WTC11 (cell line): ENCODE results near the gene TAF6. TPM values are rescaled to one million over a fixed set of nuclear protein-coding genes. Genes with fewer than 3 reads are reported as not detected.

Source experiments
- ATAC-seq: fragments of 200-7000 bp; cut with Tn5 transposase; 2 replicates; pipeline ENCODE4 v1.10.0; 2021; ENCODE audit warnings: mild to moderate bottlenecking, moderate library complexity
- CTCF ChIA-PET: fragments of 300-600 bp; sonication (Branson Sonifier 250); formaldehyde crosslinking; loops from one replicate; lab custom pipeline; 2021; ENCODE audit warnings: antibody characterized with exemption; lab: Charles Lee
- POLR2A ChIA-PET: fragments of 350-600 bp; sonication (Branson Sonifier 250); formaldehyde crosslinking; loops from one replicate; lab custom pipeline; 2021; ENCODE audit warnings: antibody characterized with exemption; lab: Charles Lee
- DNase-seq: peaks from one replicate; pipeline ENCODE4 v3.0.0; 2021; ENCODE audit warnings: low spot score
- H3K27ac Mint-ChIP-seq: 2 replicates; pipeline ENCODE4 v1.8.0; 2021; ENCODE audit warnings: mixed read lengths
- H3K27me3 Mint-ChIP-seq: 2 replicates; pipeline ENCODE4 v1.8.0; 2021; ENCODE audit warnings: low read depth, mild to moderate bottlenecking, moderate library complexity, mixed read lengths
- H3K36me3 Mint-ChIP-seq: 2 replicates; pipeline ENCODE4 v1.8.0; 2021; ENCODE audit warnings: mixed read lengths
- H3K4me1 Mint-ChIP-seq: 2 replicates; pipeline ENCODE4 v1.8.0; 2022; ENCODE audit warnings: mixed read lengths
- H3K4me3 Mint-ChIP-seq: 2 replicates; pipeline ENCODE4 v1.8.0; 2021; ENCODE audit warnings: mild to moderate bottlenecking, moderate library complexity, mixed read lengths
- H3K9me3 Mint-ChIP-seq: 2 replicates; pipeline ENCODE4 v1.8.0; 2021; ENCODE audit warnings: mixed read lengths
- CDX4 ChIP-seq: fragments of 250-450 bp; sonication (Bioruptor Pico); IDR thresholded peaks from 2 replicates; pipeline ENCODE4 v1.9.0; 2021; ENCODE audit warnings: moderate library complexity, mild to moderate bottlenecking, inconsistent platforms, borderline replicate concordance
- E2F1 ChIP-seq: sonication (generic); formaldehyde crosslinking; IDR thresholded peaks from 2 replicates; pipeline ENCODE4 v1.8.0; 2022; ENCODE audit warnings: mild to moderate bottlenecking, missing genetic modification reagents
- E2F4 ChIP-seq: sonication (generic); formaldehyde crosslinking; IDR thresholded peaks from 2 replicates; pipeline ENCODE4 v1.8.1; 2022; ENCODE audit warnings: low read depth, mild to moderate bottlenecking, moderate library complexity, missing genetic modification reagents, borderline replicate concordance
- E2F5 ChIP-seq: sonication (generic); formaldehyde crosslinking; IDR thresholded peaks from 2 replicates; pipeline ENCODE4 v1.8.1; 2022; ENCODE audit warnings: mild to moderate bottlenecking, moderate library complexity, missing genetic modification reagents
- ERG ChIP-seq: fragments of 250-450 bp; sonication (Bioruptor Pico); IDR thresholded peaks from 2 replicates; pipeline ENCODE4 v1.8.0; 2021; ENCODE audit warnings: mild to moderate bottlenecking
- ETV6 ChIP-seq: sonication (generic); formaldehyde crosslinking; IDR thresholded peaks from 2 replicates; pipeline ENCODE4 v1.8.1; 2022; ENCODE audit warnings: mild to moderate bottlenecking, missing genetic modification reagents
- GRHL2 ChIP-seq: fragments of 250-450 bp; sonication (Bioruptor Pico); IDR thresholded peaks from 2 replicates; pipeline ENCODE4 v1.8.0; 2022; ENCODE audit warnings: mild to moderate bottlenecking, moderate library complexity; ENCODE audit not compliant: insufficient replicate concordance, severe bottlenecking
- NFATC4 ChIP-seq: fragments of 250-450 bp; sonication (Bioruptor Pico); IDR thresholded peaks from 2 replicates; pipeline ENCODE4 v1.9.0; 2021; ENCODE audit warnings: mild to moderate bottlenecking
- NFYB ChIP-seq: sonication (generic); formaldehyde crosslinking; conservative IDR thresholded peaks from 2 replicates; pipeline ENCODE4 v1.8.0; 2022; ENCODE audit warnings: low read depth, missing genetic modification reagents
- PRRX2 ChIP-seq: fragments of 250-450 bp; sonication (Bioruptor Pico); IDR thresholded peaks from 2 replicates; pipeline ENCODE4 v1.8.0; 2021; ENCODE audit warnings: mild to moderate bottlenecking
- TP53 ChIP-seq: sonication (generic); formaldehyde crosslinking; IDR thresholded peaks from 2 replicates; pipeline ENCODE4 v1.8.1; 2023; ENCODE audit warnings: mild to moderate bottlenecking, missing genetic modification reagents
- USF1 ChIP-seq: sonication (generic); formaldehyde crosslinking; IDR thresholded peaks from 2 replicates; pipeline ENCODE4 v1.8.0; 2022; ENCODE audit warnings: mild to moderate bottlenecking, missing genetic modification reagents
- ZNF425 ChIP-seq: fragments of 250-450 bp; sonication (Bioruptor Pico); conservative IDR thresholded peaks from 2 replicates; pipeline ENCODE4 v1.9.0; 2021; ENCODE audit warnings: mild to moderate bottlenecking
- total RNA-seq: library from RNA; stranded (reverse); gene quantifications from 3 replicates; pipeline ENCODE4 v1.2.3, GENCODE V29; 2021

The TAF6 gene
- total RNA-seq, 1 experiment from 2014 or later, result 121 TPM

- TF ChIP-seq PRRX2 (CRISPR knock-in tag) (peak; percentile 96), E2F5 (CRISPR knock-in tag) (no peak), ERG (peak; percentile 94; the same call in 1 of the 2 replicates), ZNF425 (CRISPR knock-in tag) (peak; percentile 91), TP53 (CRISPR knock-in tag) (no peak), NFATC4 (CRISPR knock-in tag) (peak; percentile 86), USF1 (CRISPR knock-in tag) (no peak)
- TF ChIP-seq, all 79 proteins: peak for 11
Observed at GRCh38 chr7:100091411-100092181, 27.6 kb downstream of the TAF6 start (continued).

- TF ChIP-seq E2F4 (CRISPR knock-in tag), result no peak
- no peak for TF ChIP-seq NFYB (CRISPR knock-in tag)
- TF ChIP-seq CDX4, result no peak
- TF ChIP-seq NFATC4 (CRISPR knock-in tag), result peak; percentile 3; the same call in 1 of the 2 replicates
- no peak for TF ChIP-seq E2F1 (CRISPR knock-in tag)
- TF ChIP-seq GRHL2 (CRISPR knock-in tag), result no peak
- TF ChIP-seq ETV6 (CRISPR knock-in tag), result no peak
- H3K4me1 Mint-ChIP-seq, result peaks cover 11% of the 10 kb centered on the region
- peaks cover 56% of the 10 kb centered on the region for H3K36me3 Mint-ChIP-seq
- POLR2A ChIA-PET, result interaction anchor here (0.5 to 6.2 kb wide), 4 partner anchors 8 to 44 kb away, joined by 3 to 41 read pairs (median 3); partner anchors contain the start of genes AP4M1 and MCM7
- peak overlapping the region; percentile 82 for H3K27ac Mint-ChIP-seq
- no peak for DNase-seq
- no peaks in the 10 kb centered on the region for H3K27me3 Mint-ChIP-seq
- no peaks in the 10 kb centered on the region for H3K9me3 Mint-ChIP-seq
- peak overlapping the region; percentile 93; the same call in 1 of the 2 replicates for H3K4me3 Mint-ChIP-seq
- CTCF ChIA-PET, result interaction anchor here (0.9 to 1.8 kb wide), 4 partner anchors 8 to 178 kb away, joined by 3 to 7 read pairs (median 4); partner anchors contain the start of genes AP4M1 and MCM7
- peak; percentile 7 for ATAC-seq
Observed at GRCh38 chr7:100090527-100091410, 28.4 kb downstream of the TAF6 start.
